Measurements from ENCODE around the gene ERVV-1.
"Not testable (repeated sequence)": the region's sequence is repeated elsewhere in the genome, so short reads cannot be mapped to it uniquely, and the experiment has no call there.

DNA sequence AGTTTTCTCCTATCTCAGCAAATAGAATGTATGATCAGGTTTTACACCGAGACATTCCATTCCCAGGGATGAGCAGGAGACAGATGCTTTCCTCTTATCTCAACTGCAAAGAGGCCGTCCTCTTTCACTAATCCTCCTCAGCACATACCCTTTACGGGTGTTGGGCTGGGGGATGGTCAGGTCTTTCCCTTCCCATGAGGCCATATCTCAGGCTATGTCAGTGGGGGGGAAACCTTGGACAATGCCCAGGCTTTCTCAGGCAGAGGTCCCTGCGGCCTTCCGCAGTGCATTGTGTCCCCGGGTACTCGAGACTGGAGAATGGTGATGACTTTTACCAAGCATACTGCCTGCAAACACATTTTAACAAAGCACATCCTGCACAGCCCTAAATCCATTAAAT lies 14.6 kb downstream of the ERVV-1 start:
- TF ChIP-seq ZNF76 (tag by site-specific recombination; IDR thresholded peaks at IDR 0.05; ENCODE audit: borderline replicate concordance, low read depth); ZNF311 (tag by site-specific recombination; IDR thresholded peaks at IDR 0.05; ENCODE audit: borderline replicate concordance); BCL11A (tag by site-specific recombination; IDR thresholded peaks at IDR 0.05; ENCODE audit: low read depth); ZNF426 (tag by site-specific recombination; IDR thresholded peaks at IDR 0.05); REST (tag by site-specific recombination; IDR thresholded peaks at IDR 0.05); ATF2 (tag by site-specific recombination; IDR thresholded peaks at IDR 0.05; ENCODE audit: low read depth); ZNF677 (tag by site-specific recombination; IDR thresholded peaks at IDR 0.05); ZFP69B (tag by site-specific recombination; IDR thresholded peaks at IDR 0.05); ZNF202 (tag by site-specific recombination; IDR thresholded peaks at IDR 0.05; ENCODE audit: borderline replicate concordance): not testable (repeated sequence)

Measured in HEK293 (cell line).